Chondrocyte (in vitro differentiated cells): Measurements from ENCODE around the gene DACH1. TPM values are rescaled to one million over a fixed set of nuclear protein-coding genes. Genes with fewer than 3 reads are reported as not detected.

Experiments
- DNase-seq: peaks from one replicate; pipeline ENCODE4 v3.0.0; 2021; ENCODE audit warnings: mixed read lengths, low spot score
- H3K27ac Mint-ChIP-seq: one replicate; pipeline ENCODE4 v1.8.0; 2021; ENCODE audit warnings: mild to moderate bottlenecking, moderate library complexity, mixed read lengths; ENCODE audit not compliant: unreplicated experiment
- H3K27me3 Mint-ChIP-seq: 2 replicates; pipeline ENCODE4 v1.8.0; 2021; ENCODE audit warnings: low read depth, mixed read lengths
- H3K36me3 Mint-ChIP-seq: 2 replicates; pipeline ENCODE4 v1.8.0; 2021; ENCODE audit warnings: low read depth, mixed read lengths
- H3K4me1 Mint-ChIP-seq: 2 replicates; pipeline ENCODE4 v1.8.0; 2021; ENCODE audit warnings: low read depth, mild to moderate bottlenecking, mixed read lengths
- H3K4me3 Mint-ChIP-seq: one replicate; pipeline ENCODE4 v1.8.0; 2021; ENCODE audit warnings: mild to moderate bottlenecking, moderate library complexity, mixed read lengths; ENCODE audit not compliant: unreplicated experiment
- H3K9me3 Mint-ChIP-seq: 2 replicates; pipeline ENCODE4 v1.8.0; 2021; ENCODE audit warnings: low read depth, mixed read lengths
- total RNA-seq: library from RNA; stranded (reverse); gene quantifications from 3 replicates; pipeline ENCODE4 v1.2.1, GENCODE V29; 2021
- TF ChIP-seq, protein P1 (sequence below): fragments of 200-600 bp; sonication (generic); IDR thresholded peaks from 2 replicates; pipeline ENCODE4 v1.5.0; 2021; ENCODE audit warnings: antibody characterized with exemption, mild to moderate bottlenecking, moderate library complexity

DACH1 gene
- total RNA-seq, 1 donor from 2014 or later: 0.72 TPM

DNA sequence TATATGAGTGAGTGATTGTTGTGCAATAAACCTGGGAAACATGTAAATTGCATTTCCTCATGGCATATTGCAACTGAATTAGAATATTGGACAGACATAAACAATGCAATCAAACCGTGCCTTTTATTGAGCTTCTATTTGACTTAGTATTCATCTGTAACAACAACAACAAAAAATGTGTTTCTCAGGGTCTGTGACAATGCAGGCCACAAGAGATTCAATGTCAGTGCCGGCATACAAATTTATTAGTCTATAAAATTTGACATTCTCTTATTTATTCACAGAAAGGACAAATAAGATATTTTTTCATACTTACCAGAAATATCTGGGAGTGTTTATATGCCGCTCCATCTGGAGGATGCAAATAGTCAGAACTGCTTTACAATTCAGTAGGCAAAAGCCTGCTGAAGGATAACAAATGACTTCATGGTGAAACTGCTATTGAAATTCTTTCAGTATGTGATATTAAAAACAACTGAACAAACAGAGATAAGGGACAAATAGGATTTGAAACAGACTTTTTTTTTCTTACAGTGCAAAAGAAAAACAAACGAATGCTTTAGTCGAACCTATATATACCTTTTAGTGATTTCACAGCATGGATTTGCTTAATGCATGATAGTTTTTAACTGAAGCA, 77.2 kb downstream of the DACH1 start:
- no peak for DNase-seq
- TF ChIP-seq, protein P1, sequence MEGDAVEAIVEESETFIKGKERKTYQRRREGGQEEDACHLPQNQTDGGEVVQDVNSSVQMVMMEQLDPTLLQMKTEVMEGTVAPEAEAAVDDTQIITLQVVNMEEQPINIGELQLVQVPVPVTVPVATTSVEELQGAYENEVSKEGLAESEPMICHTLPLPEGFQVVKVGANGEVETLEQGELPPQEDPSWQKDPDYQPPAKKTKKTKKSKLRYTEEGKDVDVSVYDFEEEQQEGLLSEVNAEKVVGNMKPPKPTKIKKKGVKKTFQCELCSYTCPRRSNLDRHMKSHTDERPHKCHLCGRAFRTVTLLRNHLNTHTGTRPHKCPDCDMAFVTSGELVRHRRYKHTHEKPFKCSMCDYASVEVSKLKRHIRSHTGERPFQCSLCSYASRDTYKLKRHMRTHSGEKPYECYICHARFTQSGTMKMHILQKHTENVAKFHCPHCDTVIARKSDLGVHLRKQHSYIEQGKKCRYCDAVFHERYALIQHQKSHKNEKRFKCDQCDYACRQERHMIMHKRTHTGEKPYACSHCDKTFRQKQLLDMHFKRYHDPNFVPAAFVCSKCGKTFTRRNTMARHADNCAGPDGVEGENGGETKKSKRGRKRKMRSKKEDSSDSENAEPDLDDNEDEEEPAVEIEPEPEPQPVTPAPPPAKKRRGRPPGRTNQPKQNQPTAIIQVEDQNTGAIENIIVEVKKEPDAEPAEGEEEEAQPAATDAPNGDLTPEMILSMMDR: no peak
- Mint-ChIP-seq H3K27me3 (no peaks in the 10 kb centered on the region), H3K27ac (no peak overlapping the region), H3K4me3 (no peak overlapping the region), H3K9me3 (no peaks in the 10 kb centered on the region), H3K4me1 (no peaks in the 10 kb centered on the region), H3K36me3 (no peaks in the 10 kb centered on the region)

DNA sequence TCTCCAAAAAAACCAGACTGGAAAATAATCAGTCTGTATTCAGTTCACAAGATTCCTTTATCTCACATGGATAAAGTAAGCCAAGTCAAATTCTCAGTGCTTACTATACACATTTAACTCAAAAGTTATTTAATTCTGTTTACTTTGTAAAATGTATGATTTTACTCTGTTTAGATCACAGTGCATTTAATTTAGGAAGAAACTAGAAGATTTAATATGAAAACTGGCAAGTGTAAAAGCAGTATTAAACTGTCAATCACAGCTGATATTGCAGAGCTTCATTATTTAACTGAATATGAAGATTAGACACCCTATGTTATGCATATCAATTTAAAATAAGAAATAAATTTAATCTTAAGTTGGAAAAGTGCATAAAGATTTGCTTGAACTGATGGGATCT, 78.0 kb downstream of the DACH1 start:
- no peak overlapping the region for H3K4me3 Mint-ChIP-seq
- H3K27me3 Mint-ChIP-seq: no peaks in the 10 kb centered on the region
- H3K36me3 Mint-ChIP-seq: no peaks in the 10 kb centered on the region
- no peaks in the 10 kb centered on the region for H3K9me3 Mint-ChIP-seq
- H3K4me1 Mint-ChIP-seq: no peaks in the 10 kb centered on the region
- TF ChIP-seq, protein P1: no peak
- H3K27ac Mint-ChIP-seq: no peak overlapping the region
- no peak for DNase-seq

DNA sequence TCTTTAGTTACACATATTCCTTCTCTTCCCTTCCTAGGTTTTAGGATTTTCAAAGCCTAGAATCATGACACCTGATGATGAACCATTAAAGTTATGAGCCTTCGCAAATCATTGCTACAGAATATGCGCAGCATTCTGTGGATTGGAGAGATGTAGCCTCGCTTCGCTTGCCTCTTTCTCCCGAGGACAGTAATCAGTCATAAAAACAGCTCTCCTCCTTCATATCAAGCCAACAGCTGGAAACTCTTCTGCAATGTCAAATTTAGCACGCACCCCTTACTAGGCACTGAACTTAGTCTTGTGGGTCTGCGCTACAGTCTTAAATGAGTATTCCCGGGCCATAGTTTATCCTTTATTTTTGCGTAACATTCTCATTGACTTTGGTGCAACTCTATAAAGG, 79.6 kb downstream of the DACH1 start:
- H3K4me1 Mint-ChIP-seq: no peaks in the 10 kb centered on the region
- H3K4me3 Mint-ChIP-seq: no peak overlapping the region
- no peaks in the 10 kb centered on the region for H3K9me3 Mint-ChIP-seq
- H3K27ac Mint-ChIP-seq: no peak overlapping the region
- TF ChIP-seq, protein P1: no peak
- DNase-seq: no peak
- no peaks in the 10 kb centered on the region for H3K36me3 Mint-ChIP-seq
- no peaks in the 10 kb centered on the region for H3K27me3 Mint-ChIP-seq

DNA sequence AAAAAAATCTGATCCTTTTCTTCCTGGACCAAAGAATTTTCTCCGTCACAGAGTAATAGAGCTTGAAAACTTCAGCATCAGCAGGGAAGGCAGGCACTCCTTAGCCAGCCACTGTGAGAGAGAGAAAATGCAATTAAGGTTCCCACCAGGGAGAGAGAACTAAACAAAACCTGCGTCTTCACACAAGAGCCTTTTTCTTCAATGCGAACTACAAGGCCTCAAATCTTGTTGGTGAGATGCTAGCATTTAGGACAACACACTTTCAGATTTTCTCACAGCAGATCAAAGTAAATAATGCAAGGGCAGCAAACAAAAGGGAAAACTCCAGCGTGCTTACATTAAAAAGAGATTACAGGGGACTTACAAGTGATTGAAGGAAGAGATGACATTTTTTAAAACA, 80.1 kb downstream of the DACH1 start:
- H3K27ac Mint-ChIP-seq: no peak overlapping the region
- H3K4me1 Mint-ChIP-seq: no peaks in the 10 kb centered on the region
- no peaks in the 10 kb centered on the region for H3K9me3 Mint-ChIP-seq
- TF ChIP-seq, protein P1: no peak
- DNase-seq: no peak
- H3K27me3 Mint-ChIP-seq: no peaks in the 10 kb centered on the region
- no peak overlapping the region for H3K4me3 Mint-ChIP-seq
- H3K36me3 Mint-ChIP-seq: no peaks in the 10 kb centered on the region

DNA sequence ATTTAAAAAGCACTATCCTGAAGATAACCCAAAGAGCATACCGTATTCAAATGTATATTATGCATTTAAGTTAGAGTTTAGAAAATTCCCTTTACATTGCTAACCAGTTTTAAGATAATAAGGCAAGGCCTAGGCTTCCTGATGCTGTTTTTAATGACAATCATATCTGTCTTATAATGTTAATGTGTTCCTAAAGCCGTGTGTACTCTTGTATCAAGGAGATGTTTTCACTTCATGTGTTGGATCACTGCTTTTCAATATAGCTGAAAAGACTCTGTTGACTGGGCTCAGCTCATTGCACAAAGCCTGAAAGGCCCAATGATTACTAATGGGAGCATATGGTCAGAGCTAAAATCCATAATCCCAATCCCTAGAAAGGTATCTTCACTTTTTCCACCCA, 81.6 kb downstream of the DACH1 start:
- no peaks in the 10 kb centered on the region for H3K4me1 Mint-ChIP-seq
- no peaks in the 10 kb centered on the region for H3K27me3 Mint-ChIP-seq
- no peak overlapping the region for H3K27ac Mint-ChIP-seq
- H3K4me3 Mint-ChIP-seq: no peak overlapping the region
- H3K9me3 Mint-ChIP-seq: no peaks in the 10 kb centered on the region
- no peaks in the 10 kb centered on the region for H3K36me3 Mint-ChIP-seq
- DNase-seq: no peak
- TF ChIP-seq, protein P1: no peak
